CD4-positive, alpha-beta T cell (primary cell): Measurements from ENCODE around the gene IGFBP2. TPM values are rescaled to one million over a fixed set of nuclear protein-coding genes. Genes with fewer than 3 reads are reported as not detected.

Experiments used
- ATAC-seq: fragments of 200-7000 bp; cut with Tn5 transposase; one replicate; pipeline ENCODE4 v1.10.0; 2022; ENCODE audit warnings: mild to moderate bottlenecking; ENCODE audit not compliant: poor library complexity
- CTCF ChIA-PET: fragments of 350-600 bp; sonication (Branson Sonifier 250); formaldehyde crosslinking; loops from one replicate; lab custom pipeline; 2021; ENCODE audit warnings: antibody characterized with exemption, inconsistent platforms; lab: Charles Lee
- POLR2A ChIA-PET: fragments of 350-600 bp; sonication (Branson Sonifier 250); formaldehyde crosslinking; loops from one replicate; lab custom pipeline; 2021; ENCODE audit warnings: antibody characterized with exemption, inconsistent platforms; lab: Charles Lee
- DNase-seq, 14 experiments: peaks; one replicate each; pipeline ENCODE4 v3.0.0-alpha.2; 2013 to 2020; ENCODE audit warnings: mixed read lengths in 2 of 14
- H3K27ac ChIP-seq, 2 donors: one replicate each; pipeline versions ENCODE4 v1.5.1 to v1.7.0; 2013; ENCODE audit warnings: low read length in 2 of 2, low read depth in 1 of 2, mild to moderate bottlenecking in 1 of 2
- H3K27me3 ChIP-seq, 2 experiments: 1 replicate in 1 of 2; 2 replicates in 1 of 2; pipeline versions ENCODE4 v1.6.1 to v1.7.0; 2013; ENCODE audit warnings: low read length in 2 of 2, control low read depth in 1 of 2, mild to moderate bottlenecking in 1 of 2, moderate library complexity in 1 of 2; ENCODE audit not compliant: insufficient read depth in 2 of 2, control insufficient read depth in 1 of 2
- H3K36me3 ChIP-seq: one replicate; pipeline ENCODE4 v1.6.1; 2013; ENCODE audit warnings: low read length, control low read depth; ENCODE audit not compliant: insufficient read depth
- H3K4me1 ChIP-seq: one replicate; pipeline ENCODE4 v1.6.1; 2013; ENCODE audit warnings: low read length, control low read depth; ENCODE audit not compliant: insufficient read depth
- H3K4me3 ChIP-seq: one replicate; pipeline ENCODE4 v1.5.1; 2013; ENCODE audit warnings: mild to moderate bottlenecking, low read length, moderate library complexity
- H3K9me3 ChIP-seq, 2 experiments: 1 replicate in 1 of 2; 2 replicates in 1 of 2; pipeline versions ENCODE4 v1.6.1 to v1.7.0; 2013; ENCODE audit warnings: low read length in 2 of 2, mild to moderate bottlenecking in 2 of 2, control low read depth in 1 of 2, moderate library complexity in 1 of 2; ENCODE audit not compliant: control insufficient read depth in 1 of 2, insufficient read depth in 1 of 2
- H3K27ac Mint-ChIP-seq: one replicate; pipeline ENCODE4 v1.8.0; 2020; ENCODE audit warnings: mixed read lengths
- H3K27me3 Mint-ChIP-seq: one replicate; pipeline ENCODE4 v1.8.0; 2021; ENCODE audit warnings: mixed read lengths
- H3K36me3 Mint-ChIP-seq: one replicate; pipeline ENCODE4 v1.8.0; 2021; ENCODE audit warnings: low read depth, mixed read lengths
- H3K4me1 Mint-ChIP-seq: one replicate; pipeline ENCODE4 v1.8.0; 2021; ENCODE audit warnings: low read depth, mixed read lengths
- H3K4me3 Mint-ChIP-seq: one replicate; pipeline ENCODE4 v1.8.0; 2020; ENCODE audit warnings: mild to moderate bottlenecking, mixed read lengths
- H3K9me3 Mint-ChIP-seq: one replicate; pipeline ENCODE4 v1.8.0; 2020; ENCODE audit warnings: mixed read lengths
- intact Hi-C, 2 experiments: fragments of 100-400 bp; cut with DNase I in 1 of 2; cut with micrococcal nuclease in 1 of 2; formaldehyde crosslinking; loops; one replicate each; pipeline versions ENCODE4 v1.15.1 to v1.9.0; 2023 to 2025; cut with DNase I, micrococcal nuclease
- total RNA-seq, 174 experiments: library from RNA in 2 of 174; stranded (reverse) in 2 of 174; gene quantifications; one replicate each; pipeline ENCODE4 v1.2.3 and lab custom pipeline; 2021 to 2026
- TF ChIP-seq, protein P1 (sequence below): fragments of 200-600 bp; IDR thresholded peaks from one replicate; pipeline ENCODE4 v1.8.0; 2022; ENCODE audit warnings: antibody characterized with exemption, mild to moderate bottlenecking

Gene IGFBP2
- total RNA-seq, 2 experiments from 2014 or later, result not detected

DNA sequence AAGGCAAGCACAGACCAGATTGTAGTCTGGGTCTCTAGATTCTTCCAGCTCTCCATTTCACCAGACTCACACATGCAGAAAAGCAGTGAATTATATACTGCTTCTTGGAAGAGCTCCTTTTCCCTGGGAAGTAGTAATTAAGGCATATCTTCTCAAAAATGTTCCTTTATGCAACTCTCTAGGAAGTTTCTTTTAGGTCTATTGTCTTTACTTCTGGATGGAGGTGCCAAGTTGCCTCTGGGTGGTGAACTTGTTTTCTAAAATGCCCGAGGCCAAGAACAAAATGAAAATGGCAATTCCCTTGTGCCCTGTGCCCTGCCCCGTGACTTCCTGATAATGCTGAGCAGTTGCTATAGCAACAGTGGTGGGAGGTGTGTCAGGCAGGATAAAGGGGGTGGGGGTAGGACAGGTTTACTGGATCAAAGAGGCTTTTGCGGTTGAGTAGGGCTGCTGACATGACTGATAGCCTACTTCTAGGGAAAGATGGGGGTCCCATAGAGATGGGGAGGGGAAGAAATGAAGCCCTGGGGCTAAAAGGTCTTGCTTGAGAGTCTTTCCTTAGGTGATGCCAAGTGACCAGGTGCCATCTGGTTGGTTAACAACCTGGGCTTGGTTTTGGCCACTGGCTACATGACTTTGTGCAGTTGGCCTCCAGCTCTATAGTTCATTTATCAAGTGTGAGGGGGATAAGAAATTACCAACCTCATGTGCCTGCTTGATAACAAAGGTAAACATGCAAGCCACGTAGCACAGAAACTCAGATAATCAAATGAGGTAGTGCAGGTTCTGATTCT, 11.8 kb downstream of the IGFBP2 start:
- H3K36me3 Mint-ChIP-seq, result no peaks in the 10 kb centered on the region
- peaks cover 15% of the 10 kb centered on the region for H3K27me3 Mint-ChIP-seq
- CTCF ChIA-PET, result no interaction called here
- H3K9me3 Mint-ChIP-seq, result no peaks in the 10 kb centered on the region
- POLR2A ChIA-PET, result no interaction called here
- TF ChIP-seq, protein P1, sequence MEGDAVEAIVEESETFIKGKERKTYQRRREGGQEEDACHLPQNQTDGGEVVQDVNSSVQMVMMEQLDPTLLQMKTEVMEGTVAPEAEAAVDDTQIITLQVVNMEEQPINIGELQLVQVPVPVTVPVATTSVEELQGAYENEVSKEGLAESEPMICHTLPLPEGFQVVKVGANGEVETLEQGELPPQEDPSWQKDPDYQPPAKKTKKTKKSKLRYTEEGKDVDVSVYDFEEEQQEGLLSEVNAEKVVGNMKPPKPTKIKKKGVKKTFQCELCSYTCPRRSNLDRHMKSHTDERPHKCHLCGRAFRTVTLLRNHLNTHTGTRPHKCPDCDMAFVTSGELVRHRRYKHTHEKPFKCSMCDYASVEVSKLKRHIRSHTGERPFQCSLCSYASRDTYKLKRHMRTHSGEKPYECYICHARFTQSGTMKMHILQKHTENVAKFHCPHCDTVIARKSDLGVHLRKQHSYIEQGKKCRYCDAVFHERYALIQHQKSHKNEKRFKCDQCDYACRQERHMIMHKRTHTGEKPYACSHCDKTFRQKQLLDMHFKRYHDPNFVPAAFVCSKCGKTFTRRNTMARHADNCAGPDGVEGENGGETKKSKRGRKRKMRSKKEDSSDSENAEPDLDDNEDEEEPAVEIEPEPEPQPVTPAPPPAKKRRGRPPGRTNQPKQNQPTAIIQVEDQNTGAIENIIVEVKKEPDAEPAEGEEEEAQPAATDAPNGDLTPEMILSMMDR, result no peak
- no peaks in the 10 kb centered on the region for H3K9me3 ChIP-seq
- no peak overlapping the region for H3K4me3 Mint-ChIP-seq
- H3K27me3 ChIP-seq, result peaks cover 0 to under 1% of the 10 kb centered on the region in 2 experiments
- H3K36me3 ChIP-seq, result no peaks in the 10 kb centered on the region
- ATAC-seq, result no peak
- no peaks in the 10 kb centered on the region for H3K4me1 Mint-ChIP-seq
- no peak overlapping the region for H3K4me3 ChIP-seq
- intact Hi-C loops, result no loop called here
- no peak for DNase-seq
- H3K27ac Mint-ChIP-seq, result no peak overlapping the region
- no peak overlapping the region for H3K27ac ChIP-seq
- no peaks in the 10 kb centered on the region for H3K4me1 ChIP-seq

DNA sequence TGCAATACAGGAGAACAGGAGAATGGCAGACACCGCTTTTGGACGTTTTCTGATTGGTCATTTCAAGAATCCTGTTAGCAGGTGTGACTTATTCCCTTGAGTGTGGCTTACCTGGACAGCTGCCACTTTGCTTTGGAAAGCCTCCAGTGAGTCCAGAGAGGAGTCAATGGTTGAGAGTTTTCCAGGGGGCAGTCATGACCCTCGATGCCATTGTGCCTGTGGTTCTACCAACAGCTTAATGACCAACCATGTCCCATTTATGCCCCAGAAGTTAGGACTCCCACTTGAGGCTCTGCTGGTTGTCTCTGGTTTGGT, 12.4 kb downstream of the IGFBP2 start:
- Histone ChIP-seq H3K4me3 (no peak overlapping the region), H3K36me3 (no peaks in the 10 kb centered on the region), H3K4me1 (no peaks in the 10 kb centered on the region), H3K9me3 (no peaks in the 10 kb centered on the region), H3K27me3 (no peaks in the 10 kb centered on the region), H3K27ac (no peak overlapping the region)
- TF ChIP-seq, protein P1, result no peak
- CTCF ChIA-PET, result no interaction called here
- Mint-ChIP-seq H3K27ac (no peak overlapping the region), H3K4me3 (no peak overlapping the region), H3K9me3 (no peaks in the 10 kb centered on the region), H3K4me1 (no peaks in the 10 kb centered on the region), H3K27me3 (peaks cover 12% of the 10 kb centered on the region), H3K36me3 (no peaks in the 10 kb centered on the region)
- DNase-seq (no peak), ATAC-seq (no peak)
- POLR2A ChIA-PET, result no interaction called here
- intact Hi-C loops, result no loop called here

DNA sequence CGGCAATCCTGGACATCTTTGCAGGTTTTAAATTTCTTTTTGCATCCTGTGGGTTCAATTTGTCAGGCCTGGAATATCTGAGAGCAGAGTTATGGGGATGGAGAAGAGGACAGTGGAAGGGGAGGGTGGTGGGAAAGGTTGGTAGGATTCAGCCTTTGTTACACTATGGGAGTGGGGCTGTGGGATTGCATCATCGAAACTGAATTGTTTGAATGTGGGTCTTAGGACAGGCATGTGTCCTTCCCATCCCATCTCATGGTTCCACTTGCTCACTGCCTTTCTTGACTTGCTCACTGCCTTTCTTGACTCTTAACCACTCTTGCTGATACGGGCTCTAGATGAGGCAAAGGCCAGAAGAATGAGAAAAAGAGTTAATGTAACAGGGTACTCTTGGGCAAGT, 12.9 kb downstream of the IGFBP2 start:
- Mint-ChIP-seq H3K9me3 (no peaks in the 10 kb centered on the region), H3K27ac (no peak overlapping the region), H3K36me3 (no peaks in the 10 kb centered on the region), H3K4me1 (no peaks in the 10 kb centered on the region), H3K27me3 (peaks cover 6% of the 10 kb centered on the region), H3K4me3 (no peak overlapping the region)
- no peak overlapping the region for H3K4me3 ChIP-seq
- no peaks in the 10 kb centered on the region for H3K36me3 ChIP-seq
- ATAC-seq, result no peak
- POLR2A ChIA-PET, result no interaction called here
- TF ChIP-seq, protein P1, result no peak
- H3K9me3 ChIP-seq, result no peaks in the 10 kb centered on the region
- no peak overlapping the region for H3K27ac ChIP-seq
- no peaks in the 10 kb centered on the region for H3K4me1 ChIP-seq
- intact Hi-C loops, result no loop called here
- DNase-seq, result no peak
- CTCF ChIA-PET, result no interaction called here
- H3K27me3 ChIP-seq, result no peaks in the 10 kb centered on the region
